NAMALWA (cell line): ENCODE results near the gene TMEM204.
"Not testable (repeated sequence)": the region's sequence is repeated elsewhere in the genome, so short reads cannot be mapped to it uniquely, and the experiment has no call there.

ENCODE experiments used
- DNase-seq: peaks from one replicate; pipeline ENCODE4 v3.0.0-alpha.2; 2015; ENCODE audit warnings: low spot score

The TMEM204 gene

DNA sequence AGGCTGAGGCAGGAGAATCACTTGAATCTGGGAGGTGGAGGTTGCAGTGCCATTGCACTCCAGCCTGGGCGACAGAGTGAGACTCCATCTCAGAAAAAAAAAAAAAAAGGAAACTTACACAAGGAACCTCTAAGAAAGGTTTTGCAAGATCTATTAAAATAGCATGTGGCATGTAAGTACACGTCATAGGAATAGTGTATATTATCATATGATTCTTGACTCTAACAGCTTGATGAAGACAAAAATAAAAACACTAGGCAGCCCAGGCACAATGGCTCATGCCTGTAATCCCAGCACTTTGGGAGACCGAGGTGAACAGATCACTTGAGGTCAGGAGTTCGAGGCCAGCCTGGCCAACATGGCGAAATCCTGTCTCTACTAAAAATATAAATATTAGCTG, 62.0 kb downstream of the TMEM204 start:
- not testable (repeated sequence) for DNase-seq

DNA sequence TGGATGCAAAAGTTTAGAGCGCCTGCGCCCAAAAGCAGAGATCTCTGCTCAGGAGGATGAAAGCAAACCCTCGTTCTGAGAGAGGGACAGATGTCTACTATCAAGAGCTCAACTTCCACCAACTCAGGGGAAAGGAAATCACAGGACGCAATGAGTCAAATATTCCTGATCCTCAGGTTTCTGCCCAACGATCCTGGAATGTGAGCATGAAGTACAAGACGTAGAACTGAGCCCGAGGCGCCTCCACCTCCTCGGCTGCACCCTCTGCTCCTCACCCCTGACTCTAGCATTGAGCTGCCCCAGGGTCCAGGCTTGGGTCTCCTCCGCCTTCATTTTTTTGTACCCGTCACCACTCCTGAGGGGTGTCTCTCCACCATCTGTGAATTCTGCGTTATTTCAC, 63.0 kb downstream of the TMEM204 start:
- no peak for DNase-seq

DNA sequence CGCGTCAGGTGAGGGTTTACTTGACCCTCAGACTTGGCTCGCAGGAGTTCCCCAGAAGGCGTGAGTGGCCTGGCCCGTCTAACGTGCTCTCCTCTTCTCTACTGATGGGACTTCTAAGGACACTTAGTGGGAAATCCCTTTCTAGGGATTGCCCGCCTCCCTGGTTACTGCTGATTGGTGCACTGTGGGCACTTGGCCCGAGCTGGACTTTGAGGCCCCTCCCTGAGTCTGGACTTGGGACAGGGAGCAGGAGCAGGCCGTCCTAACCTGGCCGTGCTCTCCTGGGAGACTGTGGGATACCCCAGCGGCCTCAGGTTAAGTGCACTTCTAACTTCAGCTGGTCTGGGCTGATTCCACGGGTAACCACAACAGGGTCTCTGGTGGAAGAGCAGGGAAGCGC, 63.7 kb downstream of the TMEM204 start:
- DNase-seq = no peak

DNA sequence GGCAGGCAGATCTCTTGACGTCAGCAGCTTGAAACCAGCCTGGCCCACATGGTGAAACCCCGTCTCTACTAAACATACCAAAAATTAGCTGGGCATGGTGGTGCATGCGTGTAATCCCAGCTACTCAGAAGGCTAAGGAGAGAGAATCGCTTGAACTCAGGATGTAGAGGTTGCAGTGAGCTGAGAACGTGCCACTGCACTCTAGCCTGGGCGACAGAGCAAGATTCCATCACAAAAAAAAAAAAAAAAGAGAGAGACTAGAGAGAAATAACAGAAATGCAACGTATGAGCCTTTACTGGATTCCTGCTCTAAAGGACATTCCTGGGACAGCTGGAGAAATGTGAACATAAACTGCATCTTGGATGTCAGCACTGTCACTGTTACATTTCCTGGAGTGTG, 67.6 kb downstream of the TMEM204 start:
- DNase-seq = no peak

DNA sequence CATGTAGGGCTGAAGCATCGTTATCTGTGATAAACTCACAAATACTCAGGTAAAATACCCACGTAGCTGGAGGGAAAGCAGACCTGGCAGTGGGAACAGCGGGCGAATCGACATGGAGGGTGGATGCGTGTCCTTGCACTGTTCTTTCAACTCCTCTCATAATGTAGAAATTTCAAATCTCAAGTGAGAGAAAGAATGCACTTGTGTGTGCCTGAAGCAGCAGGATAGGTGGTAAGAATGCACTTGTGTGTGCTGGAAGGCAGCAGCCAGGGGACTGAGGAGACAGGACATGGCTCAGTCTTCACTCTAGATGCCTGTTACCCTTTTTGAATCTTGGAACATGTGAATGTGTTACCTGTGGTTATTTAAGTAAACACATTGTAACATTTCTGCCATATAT, 68.0 kb downstream of the TMEM204 start:
- no peak for DNase-seq

DNA sequence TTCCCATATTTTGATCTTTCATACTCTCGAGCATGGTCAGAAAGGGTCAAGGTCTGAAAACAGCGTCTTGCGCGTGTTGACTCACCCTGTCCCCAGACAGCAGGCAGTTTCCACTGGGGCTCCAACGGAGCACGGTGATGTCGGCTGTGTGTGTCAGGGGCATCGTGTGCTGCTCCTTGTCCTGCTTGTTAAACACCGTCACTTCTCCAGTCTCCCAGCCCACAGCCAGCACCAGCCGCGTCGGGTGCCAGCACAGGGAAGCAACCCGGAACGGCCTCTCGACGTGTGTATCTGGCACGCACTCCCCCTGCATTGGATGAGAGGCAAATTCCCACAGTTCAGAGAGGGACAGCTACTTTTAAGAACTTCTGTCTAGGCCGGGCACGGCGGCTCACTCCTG, 68.8 kb downstream of the TMEM204 start:
- no peak for DNase-seq
